ENCODE results near the gene RSPH10B2.
"Not testable (repeated sequence)": the region's sequence is repeated elsewhere in the genome, so short reads cannot be mapped to it uniquely, and the experiment has no call there.

RSPH10B2 gene

GRCh38 chr7:6792113-6792872 lies 38.4 kb downstream of the RSPH10B2 start:
- not testable (repeated sequence) for FAIRE-seq

GRCh38 chr7:6794276-6794675 lies 40.4 kb downstream of the RSPH10B2 start:
- FAIRE-seq = not testable (repeated sequence)

- FAIRE-seq = not testable (repeated sequence)
These were observed 43.3 kb downstream of the RSPH10B2 start for GRCh38 chr7:6797218-6797617.

GRCh38 chr7:6798047-6798446 lies 44.1 kb downstream of the RSPH10B2 start:
- not testable (repeated sequence) for FAIRE-seq

GRCh38 chr7:6799887-6800286 lies 46.0 kb downstream of the RSPH10B2 start:
- FAIRE-seq = not testable (repeated sequence)

GRCh38 chr7:6800331-6800730 lies 46.4 kb downstream of the RSPH10B2 start:
- not testable (repeated sequence) for FAIRE-seq

GRCh38 chr7:6807393-6807918 lies 53.6 kb downstream of the RSPH10B2 start:
- not testable (repeated sequence) for FAIRE-seq

GRCh38 chr7:6807959-6808358 lies 54.1 kb downstream of the RSPH10B2 start:
- FAIRE-seq = not testable (repeated sequence)

- FAIRE-seq = not testable (repeated sequence)
These were observed 59.1 kb downstream of the RSPH10B2 start for GRCh38 chr7:6813011-6813410.

- not testable (repeated sequence) for FAIRE-seq
These were observed 61.6 kb downstream of the RSPH10B2 start for GRCh38 chr7:6815470-6815869.

- not testable (repeated sequence) for FAIRE-seq
These were observed 67.7 kb downstream of the RSPH10B2 start for GRCh38 chr7:6821622-6822021.

- FAIRE-seq = not testable (repeated sequence)
These were observed 71.6 kb downstream of the RSPH10B2 start for GRCh38 chr7:6825236-6826125.

- FAIRE-seq = not testable (repeated sequence)
These were observed 72.2 kb downstream of the RSPH10B2 start, which contains the start of gene CCZ1B for GRCh38 chr7:6826151-6826550. Gene CCZ1B (minus strand): TSS chr7:6826275. CDS start chr7:6826197, 78 bp downstream.

GRCh38 chr7:6827180-6827579 lies 73.3 kb downstream of the RSPH10B2 start:
- FAIRE-seq = not testable (repeated sequence)

- not testable (repeated sequence) for FAIRE-seq
These were observed 75.7 kb downstream of the RSPH10B2 start for GRCh38 chr7:6829616-6830015.

- FAIRE-seq = not testable (repeated sequence)
These were observed 76.1 kb downstream of the RSPH10B2 start for GRCh38 chr7:6830026-6830425.

GRCh38 chr7:6831018-6831725 lies 77.3 kb downstream of the RSPH10B2 start:
- no peak for FAIRE-seq

- no peak for FAIRE-seq
These were observed 79.7 kb downstream of the RSPH10B2 start for GRCh38 chr7:6833636-6834035.

- FAIRE-seq = not testable (repeated sequence)
These were observed 81.6 kb downstream of the RSPH10B2 start for GRCh38 chr7:6835521-6835920.

- FAIRE-seq = not testable (repeated sequence)
These were observed 83.2 kb downstream of the RSPH10B2 start for GRCh38 chr7:6837081-6837480.

GRCh38 chr7:6842278-6842921 lies 88.5 kb downstream of the RSPH10B2 start:
- not testable (repeated sequence) for FAIRE-seq

- not testable (repeated sequence) for FAIRE-seq
These were observed 89.2 kb downstream of the RSPH10B2 start for GRCh38 chr7:6843092-6843491.

All from colon (tissue), 2 donors.